ENCODE results near the gene FBXW7.

GRCh38 chr4:152296386-152296785, 239.5 kb downstream of the FBXW7 start:
- TF ChIP-seq CTCF (IDR thresholded peaks at IDR 0.05), result no peak
- no peak for TF ChIP-seq POLR2AphosphoS5 (IDR thresholded peaks at IDR 0.05; ENCODE audit: insufficient read depth in 1 of 2, low read depth in 1 of 2)
- no peak for TF ChIP-seq POLR2A (IDR thresholded peaks at IDR 0.05)
